HCT116 (cell line): ENCODE measurements around the gene SALL4.

Source experiments
- ATF3 ChIP-seq: IDR thresholded peaks from 2 replicates; pipeline ENCODE4 v1.6.1; 2012
- CTCF ChIP-seq, 3 experiments: fragments of 200-600 bp in 1 of 3; sonication (generic) in 1 of 3; IDR thresholded peaks in 2 of 3; conservative IDR thresholded peaks in 1 of 3; 2 replicates each; pipeline ENCODE4 v1.5.1; 2012 to 2017; ENCODE audit warnings: low read depth in 2 of 3, low read length in 2 of 3, antibody characterized with exemption in 1 of 3, borderline replicate concordance in 1 of 3, control low read depth in 1 of 3, mild to moderate bottlenecking in 1 of 3, mixed read lengths in 1 of 3, mixed run types in 1 of 3, moderate library complexity in 1 of 3; ENCODE audit not compliant: insufficient read depth in 1 of 3
- ELF1 ChIP-seq: IDR thresholded peaks from 2 replicates; pipeline ENCODE4 v1.6.1; 2012; ENCODE audit warnings: low read depth, borderline replicate concordance
- EZH2 ChIP-seq: fragments of 200-600 bp; sonication (generic); IDR thresholded peaks from 2 replicates; pipeline ENCODE4 v1.6.1; 2017; ENCODE audit warnings: antibody characterized with exemption, mixed run types
- EZH2phosphoT487 ChIP-seq: fragments of 200-600 bp; IDR thresholded peaks from 2 replicates; pipeline ENCODE4 v1.6.1; 2018; ENCODE audit warnings: antibody characterized with exemption, borderline replicate concordance
- JUND ChIP-seq: IDR thresholded peaks from 2 replicates; pipeline ENCODE4 v1.6.1; 2012
- MAX ChIP-seq: IDR thresholded peaks from 2 replicates; pipeline ENCODE4 v1.6.1; 2012
- POLR2A ChIP-seq: IDR thresholded peaks from 2 replicates; pipeline ENCODE4 v1.7.0; 2011; ENCODE audit warnings: borderline replicate concordance; ENCODE audit not compliant: insufficient read depth, insufficient read length; ENCODE audit errors: extremely low read depth
- POLR2AphosphoS5 ChIP-seq: IDR thresholded peaks from 2 replicates; pipeline ENCODE4 v1.6.1; 2011; ENCODE audit warnings: mild to moderate bottlenecking, low read depth, low read length, moderate library complexity
- RAD21 ChIP-seq: IDR thresholded peaks from 2 replicates; pipeline ENCODE4 v1.6.1; 2012; ENCODE audit warnings: low read depth, mild to moderate bottlenecking
- REST ChIP-seq: IDR thresholded peaks from 2 replicates; pipeline ENCODE4 v1.6.1; 2012; ENCODE audit warnings: low read depth
- ZBTB33 ChIP-seq: IDR thresholded peaks from 2 replicates; pipeline ENCODE4 v1.6.1; 2011; ENCODE audit warnings: mild to moderate bottlenecking, low read length, moderate library complexity; ENCODE audit not compliant: insufficient replicate concordance; ENCODE audit errors: extremely low read depth

DNA sequence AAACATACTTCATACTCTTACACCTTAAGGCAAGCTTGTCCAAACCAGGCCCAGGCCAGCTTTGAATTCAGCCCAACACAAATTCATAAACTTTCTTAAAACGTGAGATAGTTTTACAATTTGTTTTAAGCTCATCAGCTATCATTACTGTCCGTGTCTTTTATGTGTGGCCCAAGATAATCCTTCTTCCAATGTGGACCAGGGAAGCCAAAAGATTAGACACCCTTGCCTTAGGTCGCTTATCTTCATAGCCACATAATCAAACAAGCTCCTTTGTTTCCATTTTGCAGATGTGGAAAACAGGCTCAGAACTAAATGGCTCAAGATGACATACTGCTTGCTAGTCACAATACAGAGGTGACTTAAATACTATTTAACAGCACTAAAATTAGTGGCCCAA is 6.0 kb downstream of the SALL4 start:
- TF ChIP-seq CTCF (IDR thresholded peaks at IDR 0.05 in 2 of 3, conservative IDR thresholded peaks at IDR 0.05 in 1 of 3; ENCODE audit: borderline replicate concordance in 1 of 3, insufficient read depth in 1 of 3, low read depth in 2 of 3, low read length in 2 of 3) (no peak), ELF1 (no peak), ZBTB33 (no peak), POLR2AphosphoS5 (no peak), ATF3 (no peak), REST (no peak), EZH2phosphoT487 (no peak), RAD21 (no peak), EZH2 (no peak), MAX (no peak), JUND (no peak), POLR2A (no peak)
